Nephron (organoid): ENCODE results near the gene ADH7.

Source experiments
- H3K27ac Mint-ChIP-seq, 3 experiments: 2 replicates each; pipeline ENCODE4 v1.8.0; 2020; ENCODE audit warnings: mixed read lengths in 3 of 3, mild to moderate bottlenecking in 2 of 3, moderate library complexity in 1 of 3
- H3K27me3 Mint-ChIP-seq: 2 replicates; pipeline ENCODE4 v1.8.0; 2021; ENCODE audit warnings: low read depth, mild to moderate bottlenecking, moderate library complexity, mixed read lengths
- H3K36me3 Mint-ChIP-seq: 2 replicates; pipeline ENCODE4 v1.8.0; 2020; ENCODE audit warnings: low read depth, mixed read lengths
- H3K4me1 Mint-ChIP-seq: 2 replicates; pipeline ENCODE4 v1.8.0; 2020; ENCODE audit warnings: mixed read lengths
- H3K4me3 Mint-ChIP-seq, 3 experiments: 2 replicates each; pipeline ENCODE4 v1.8.0; 2020; ENCODE audit warnings: mild to moderate bottlenecking in 3 of 3, mixed read lengths in 3 of 3, moderate library complexity in 2 of 3
- H3K9me3 Mint-ChIP-seq: 2 replicates; pipeline ENCODE4 v1.8.0; 2020; ENCODE audit warnings: mixed read lengths
- TF ChIP-seq, protein P1 (sequence below), 3 experiments: fragments of 200-600 bp; sonication (generic); IDR thresholded peaks; one replicate each; pipeline ENCODE4 v1.5.0; 2021; ENCODE audit warnings: antibody characterized with exemption in 3 of 3; ENCODE audit not compliant: unreplicated experiment in 3 of 3

The ADH7 gene

DNA sequence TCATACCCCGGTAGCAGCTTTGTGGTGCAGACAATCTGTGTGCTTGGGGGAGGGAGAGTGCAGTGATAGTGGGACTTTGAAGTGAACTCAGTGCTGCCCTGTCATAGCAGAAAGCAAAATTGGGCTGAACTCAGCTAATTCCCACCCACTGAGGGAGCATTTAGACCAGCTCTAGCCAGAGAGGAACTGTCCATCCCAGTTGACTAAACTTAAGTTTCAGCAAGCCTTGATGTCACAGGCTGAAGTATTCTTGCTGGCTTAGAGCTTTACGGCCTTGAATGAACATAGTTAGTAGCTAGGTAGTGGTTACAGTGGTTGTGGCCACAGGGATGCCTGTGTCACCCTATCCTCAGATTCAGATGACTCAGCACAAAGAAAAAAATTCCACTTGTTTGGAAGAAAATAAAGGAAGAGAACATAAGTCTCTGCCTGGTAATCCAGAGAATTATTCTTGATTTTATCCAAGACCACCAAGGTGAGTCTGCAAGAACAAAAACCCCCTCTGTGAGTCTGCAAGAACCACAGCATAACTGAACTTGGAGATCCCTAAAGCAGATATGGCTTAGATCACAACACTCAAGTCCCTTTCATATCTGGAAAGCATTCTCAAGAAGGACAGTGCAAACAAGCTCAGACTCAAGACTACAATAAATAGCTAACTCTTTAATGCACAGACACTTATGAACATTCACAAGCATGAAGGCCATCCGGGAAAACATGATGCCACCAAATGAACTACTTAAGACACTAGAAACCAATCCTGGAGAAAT is 39.4 kb downstream of the ADH7 start:
- H3K4me3 Mint-ChIP-seq: no peak overlapping the region
- peak overlapping the region in 1 of 3 experiments; percentile 42 for H3K27ac Mint-ChIP-seq
- TF ChIP-seq, protein P1, sequence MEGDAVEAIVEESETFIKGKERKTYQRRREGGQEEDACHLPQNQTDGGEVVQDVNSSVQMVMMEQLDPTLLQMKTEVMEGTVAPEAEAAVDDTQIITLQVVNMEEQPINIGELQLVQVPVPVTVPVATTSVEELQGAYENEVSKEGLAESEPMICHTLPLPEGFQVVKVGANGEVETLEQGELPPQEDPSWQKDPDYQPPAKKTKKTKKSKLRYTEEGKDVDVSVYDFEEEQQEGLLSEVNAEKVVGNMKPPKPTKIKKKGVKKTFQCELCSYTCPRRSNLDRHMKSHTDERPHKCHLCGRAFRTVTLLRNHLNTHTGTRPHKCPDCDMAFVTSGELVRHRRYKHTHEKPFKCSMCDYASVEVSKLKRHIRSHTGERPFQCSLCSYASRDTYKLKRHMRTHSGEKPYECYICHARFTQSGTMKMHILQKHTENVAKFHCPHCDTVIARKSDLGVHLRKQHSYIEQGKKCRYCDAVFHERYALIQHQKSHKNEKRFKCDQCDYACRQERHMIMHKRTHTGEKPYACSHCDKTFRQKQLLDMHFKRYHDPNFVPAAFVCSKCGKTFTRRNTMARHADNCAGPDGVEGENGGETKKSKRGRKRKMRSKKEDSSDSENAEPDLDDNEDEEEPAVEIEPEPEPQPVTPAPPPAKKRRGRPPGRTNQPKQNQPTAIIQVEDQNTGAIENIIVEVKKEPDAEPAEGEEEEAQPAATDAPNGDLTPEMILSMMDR (IDR thresholded peaks at IDR 0.05; ENCODE audit: unreplicated experiment in 3 of 3): no peak
- peaks cover 5% of the 10 kb centered on the region for H3K4me1 Mint-ChIP-seq
- peaks cover 2% of the 10 kb centered on the region for H3K27me3 Mint-ChIP-seq
- H3K36me3 Mint-ChIP-seq: peaks cover 3% of the 10 kb centered on the region
- peaks cover 25% of the 10 kb centered on the region for H3K9me3 Mint-ChIP-seq

DNA sequence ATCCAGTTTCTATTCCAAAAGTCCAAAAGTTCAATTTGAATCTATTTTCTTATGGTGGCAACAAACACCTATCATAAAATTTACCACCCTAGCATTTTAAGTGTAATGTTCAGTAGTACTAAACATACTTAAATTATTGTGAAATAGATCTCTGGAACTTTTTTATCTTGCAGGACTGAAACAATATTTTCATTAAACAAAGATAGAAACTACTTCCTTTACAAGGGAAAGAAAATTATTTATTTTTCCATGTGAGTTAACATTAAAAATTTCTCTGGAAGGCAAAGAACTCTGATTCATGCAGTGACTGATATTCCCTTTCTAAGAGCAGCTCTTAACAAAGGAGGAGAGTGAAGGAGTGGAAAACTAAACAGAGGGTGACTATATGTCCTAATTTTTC is 40.2 kb downstream of the ADH7 start:
- Mint-ChIP-seq H3K27ac (peak overlapping the region in 2 of 3 experiments; percentile 40 to 42), H3K27me3 (peaks cover 4% of the 10 kb centered on the region), H3K4me3 (no peak overlapping the region), H3K9me3 (peaks cover 31% of the 10 kb centered on the region), H3K4me1 (peaks cover 9% of the 10 kb centered on the region), H3K36me3 (peaks cover 3% of the 10 kb centered on the region)
- TF ChIP-seq, protein P1 (IDR thresholded peaks at IDR 0.05; ENCODE audit: unreplicated experiment in 3 of 3): no peak

DNA sequence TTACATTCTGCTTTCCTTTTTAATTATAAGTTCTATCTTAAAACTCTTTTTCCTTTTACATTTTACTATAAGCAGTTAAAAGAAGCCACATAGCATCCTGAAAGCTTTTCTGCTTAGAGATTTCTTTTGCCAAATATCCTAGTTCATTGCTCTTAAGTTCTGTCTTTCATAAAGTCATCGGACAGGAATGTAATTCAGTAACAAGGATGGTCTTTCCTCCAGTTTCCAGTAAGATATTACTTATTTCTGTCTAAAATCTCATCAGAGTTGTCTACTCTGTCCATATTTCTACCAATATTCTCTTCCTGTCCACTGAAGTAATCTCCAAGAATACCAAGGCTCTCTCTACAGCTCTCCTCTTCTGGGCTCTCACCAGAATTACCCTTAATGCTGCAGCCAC is 45.1 kb downstream of the ADH7 start:
- Mint-ChIP-seq H3K4me3 (no peak overlapping the region), H3K4me1 (peaks cover 7% of the 10 kb centered on the region), H3K36me3 (peaks cover 3% of the 10 kb centered on the region), H3K27ac (peak overlapping the region; percentile 66 to 87 (median 83)), H3K27me3 (peaks cover 8% of the 10 kb centered on the region), H3K9me3 (peaks cover 26% of the 10 kb centered on the region)
- TF ChIP-seq, protein P1 (IDR thresholded peaks at IDR 0.05; ENCODE audit: unreplicated experiment in 3 of 3): no peak

DNA sequence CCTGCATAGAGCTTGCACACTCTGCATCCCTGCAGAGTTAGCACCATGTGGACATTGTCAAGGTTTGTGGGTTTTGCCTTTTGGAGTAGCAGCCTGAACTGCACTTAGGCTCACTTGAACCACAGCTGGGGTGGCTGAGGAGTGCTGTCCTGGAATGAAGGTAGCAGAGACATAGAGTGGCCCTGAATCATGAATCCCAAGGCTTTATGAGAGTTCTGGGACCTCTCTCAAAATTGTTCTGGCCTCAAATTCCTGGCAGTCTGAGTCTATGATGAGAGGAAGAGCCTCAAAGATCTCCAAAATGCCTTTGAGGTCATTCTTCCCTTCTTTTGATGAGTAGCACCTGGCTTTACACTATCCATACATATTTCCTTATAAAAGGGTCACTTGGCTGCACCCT is 45.5 kb downstream of the ADH7 start:
- peaks cover 26% of the 10 kb centered on the region for H3K9me3 Mint-ChIP-seq
- H3K27me3 Mint-ChIP-seq: peaks cover 8% of the 10 kb centered on the region
- peaks cover 5% of the 10 kb centered on the region for H3K4me1 Mint-ChIP-seq
- H3K27ac Mint-ChIP-seq: peak overlapping the region; percentile 66 to 87 (median 83)
- no peak overlapping the region for H3K4me3 Mint-ChIP-seq
- peaks cover 3% of the 10 kb centered on the region for H3K36me3 Mint-ChIP-seq
- TF ChIP-seq, protein P1 (IDR thresholded peaks at IDR 0.05; ENCODE audit: unreplicated experiment in 3 of 3): no peak

DNA sequence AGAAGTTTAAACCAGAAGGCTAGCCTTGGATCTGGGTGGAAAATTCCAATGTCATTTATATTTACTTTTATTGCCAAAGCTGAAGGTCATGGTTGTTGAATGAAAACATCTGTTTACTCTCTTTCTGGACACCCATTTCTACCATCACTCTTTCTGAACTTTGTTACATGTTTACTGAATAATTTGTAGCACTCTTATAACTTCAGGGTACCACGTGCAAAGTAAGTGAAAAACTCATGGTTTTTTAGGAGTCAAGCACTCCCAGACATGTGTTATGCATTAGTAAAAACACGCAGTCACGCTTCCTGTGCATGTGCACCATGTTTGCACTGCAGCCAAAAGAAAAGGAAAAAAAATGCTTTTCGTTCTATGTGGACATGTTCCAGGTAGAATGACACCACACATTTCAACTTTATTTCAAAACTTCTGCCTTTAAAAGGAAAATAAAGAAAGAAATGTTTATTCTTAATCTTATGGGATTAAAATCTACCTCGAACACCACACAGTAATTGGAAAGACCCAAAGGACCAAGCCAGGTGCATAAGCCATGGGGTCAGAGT is 51.2 kb downstream of the ADH7 start:
- H3K27ac Mint-ChIP-seq: peak overlapping the region; percentile 97 to 100 (median 99)
- peaks cover 27% of the 10 kb centered on the region for H3K4me1 Mint-ChIP-seq
- peak overlapping the region in 1 of 3 experiments; percentile 9 for H3K4me3 Mint-ChIP-seq
- H3K27me3 Mint-ChIP-seq: peaks cover 4% of the 10 kb centered on the region
- TF ChIP-seq, protein P1 (IDR thresholded peaks at IDR 0.05; ENCODE audit: unreplicated experiment in 3 of 3): no peak
- no peaks in the 10 kb centered on the region for H3K36me3 Mint-ChIP-seq
- H3K9me3 Mint-ChIP-seq: peaks cover 14% of the 10 kb centered on the region
